ENCODE results near the gene DAZAP1.

DNA sequence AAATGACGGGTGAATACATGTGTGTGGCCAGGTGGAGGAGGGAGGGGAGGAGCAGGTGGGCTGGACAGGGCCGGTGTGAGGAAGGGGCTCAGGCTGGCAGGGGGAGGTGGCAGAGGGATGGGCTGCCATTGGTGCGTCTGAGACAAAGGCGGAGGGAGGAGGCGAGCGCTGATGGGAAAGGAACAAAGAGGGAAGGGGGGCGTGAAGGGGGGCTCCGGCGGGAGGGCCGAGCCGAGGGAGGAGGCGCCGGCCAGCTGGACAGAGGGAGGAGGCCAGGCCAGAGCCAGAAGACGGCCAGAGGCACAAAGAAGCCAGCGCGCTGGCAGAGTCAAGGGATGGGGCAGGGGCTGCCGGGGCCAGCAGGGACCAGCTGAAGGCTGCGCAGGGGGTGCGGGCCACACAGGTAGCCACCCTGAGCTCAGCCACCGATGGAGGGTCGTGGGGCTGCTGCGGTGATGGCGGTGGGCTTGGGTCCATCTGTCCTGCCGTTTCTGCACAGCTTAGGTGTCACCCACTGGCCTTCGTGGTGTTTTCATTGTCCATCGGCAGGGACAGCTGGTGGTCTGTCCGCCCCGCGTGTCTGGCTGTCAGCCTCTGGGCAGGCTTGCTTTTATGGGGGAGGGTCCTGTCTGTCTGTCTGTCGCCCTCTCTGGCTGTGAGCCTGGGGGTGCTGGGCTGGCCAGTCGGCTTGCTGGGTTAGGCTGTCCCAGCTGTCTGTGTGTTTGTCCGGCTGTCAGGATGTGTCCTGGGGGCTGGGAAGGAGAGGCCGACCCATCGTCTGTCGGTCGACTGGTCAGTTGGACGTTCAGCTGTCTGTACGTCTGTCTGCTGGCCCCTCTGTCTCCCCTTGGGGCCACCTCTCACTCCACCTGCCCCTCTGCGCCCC lies 44.8 kb downstream of the DAZAP1 start:
- TF ChIP-seq, protein P1, sequence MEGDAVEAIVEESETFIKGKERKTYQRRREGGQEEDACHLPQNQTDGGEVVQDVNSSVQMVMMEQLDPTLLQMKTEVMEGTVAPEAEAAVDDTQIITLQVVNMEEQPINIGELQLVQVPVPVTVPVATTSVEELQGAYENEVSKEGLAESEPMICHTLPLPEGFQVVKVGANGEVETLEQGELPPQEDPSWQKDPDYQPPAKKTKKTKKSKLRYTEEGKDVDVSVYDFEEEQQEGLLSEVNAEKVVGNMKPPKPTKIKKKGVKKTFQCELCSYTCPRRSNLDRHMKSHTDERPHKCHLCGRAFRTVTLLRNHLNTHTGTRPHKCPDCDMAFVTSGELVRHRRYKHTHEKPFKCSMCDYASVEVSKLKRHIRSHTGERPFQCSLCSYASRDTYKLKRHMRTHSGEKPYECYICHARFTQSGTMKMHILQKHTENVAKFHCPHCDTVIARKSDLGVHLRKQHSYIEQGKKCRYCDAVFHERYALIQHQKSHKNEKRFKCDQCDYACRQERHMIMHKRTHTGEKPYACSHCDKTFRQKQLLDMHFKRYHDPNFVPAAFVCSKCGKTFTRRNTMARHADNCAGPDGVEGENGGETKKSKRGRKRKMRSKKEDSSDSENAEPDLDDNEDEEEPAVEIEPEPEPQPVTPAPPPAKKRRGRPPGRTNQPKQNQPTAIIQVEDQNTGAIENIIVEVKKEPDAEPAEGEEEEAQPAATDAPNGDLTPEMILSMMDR (IDR thresholded peaks at IDR 0.05): no peak
- TF ChIP-seq ZFX (IDR thresholded peaks at IDR 0.05; ENCODE audit: borderline replicate concordance): no peak

Measured in 22Rv1 (cell line).